Measurements from ENCODE around the gene TP53AIP1. TPM values are rescaled to one million over a fixed set of nuclear protein-coding genes. Genes with fewer than 3 reads are reported as not detected.
"Not testable (repeated sequence)": the region's sequence is repeated elsewhere in the genome, so short reads cannot be mapped to it uniquely, and the experiment has no call there.

The TP53AIP1 gene
- total RNA-seq, 1 donor = not detected

DNA sequence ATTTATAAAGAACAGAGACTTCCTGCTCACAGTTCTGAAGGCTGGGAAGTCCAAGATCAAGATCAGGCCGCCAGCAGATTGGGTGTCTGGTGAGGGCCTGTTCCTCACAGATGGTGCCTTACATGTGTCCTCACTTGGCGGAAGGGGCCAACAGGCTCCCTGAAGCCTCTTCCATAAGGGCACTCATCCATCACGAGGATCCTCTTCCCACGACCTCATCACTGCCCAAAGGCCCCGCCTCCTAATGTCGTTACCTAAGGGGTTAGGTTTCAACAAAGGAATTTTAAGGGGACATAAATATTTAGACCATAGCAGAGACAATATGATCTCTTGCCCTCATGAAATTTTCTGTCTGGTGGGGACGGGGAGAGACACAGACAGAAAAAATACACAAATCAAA lies 18.6 kb downstream of the TP53AIP1 start:
- Histone ChIP-seq H3K4me1 (ENCODE audit: insufficient read depth, low read length) (peaks cover 9% of the 10 kb centered on the region), H3K9me3 (ENCODE audit: low read depth, low read length) (no peaks in the 10 kb centered on the region), H3K27me3 (ENCODE audit: insufficient read depth, low read length) (no peaks in the 10 kb centered on the region), H3K4me3 (ENCODE audit: low read length) (no peak overlapping the region)

DNA sequence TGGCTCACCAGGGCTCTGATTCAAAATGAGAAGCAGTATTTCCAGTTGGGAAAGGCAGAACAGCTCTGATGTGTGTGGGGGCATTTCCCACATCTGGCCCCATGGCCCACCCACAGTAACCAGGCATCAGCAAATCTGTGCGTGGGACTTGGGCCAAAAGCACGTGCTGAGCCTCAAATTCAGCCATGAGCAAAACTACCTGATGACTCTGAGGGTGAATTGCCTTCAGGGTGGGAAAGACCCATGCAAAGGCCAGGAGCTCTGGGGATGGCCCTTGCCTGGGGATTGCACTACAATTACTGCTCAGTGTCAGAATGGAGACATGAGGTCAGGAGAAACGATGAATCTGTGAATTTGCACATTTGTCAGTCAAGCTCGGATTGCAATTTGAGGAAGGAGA lies 20.9 kb downstream of the TP53AIP1 start:
- no peaks in the 10 kb centered on the region for H3K4me1 ChIP-seq (ENCODE audit: insufficient read depth, low read length)
- no peaks in the 10 kb centered on the region for H3K9me3 ChIP-seq (ENCODE audit: low read depth, low read length)
- no peak overlapping the region for H3K4me3 ChIP-seq (ENCODE audit: low read length)
- no peaks in the 10 kb centered on the region for H3K27me3 ChIP-seq (ENCODE audit: insufficient read depth, low read length)

DNA sequence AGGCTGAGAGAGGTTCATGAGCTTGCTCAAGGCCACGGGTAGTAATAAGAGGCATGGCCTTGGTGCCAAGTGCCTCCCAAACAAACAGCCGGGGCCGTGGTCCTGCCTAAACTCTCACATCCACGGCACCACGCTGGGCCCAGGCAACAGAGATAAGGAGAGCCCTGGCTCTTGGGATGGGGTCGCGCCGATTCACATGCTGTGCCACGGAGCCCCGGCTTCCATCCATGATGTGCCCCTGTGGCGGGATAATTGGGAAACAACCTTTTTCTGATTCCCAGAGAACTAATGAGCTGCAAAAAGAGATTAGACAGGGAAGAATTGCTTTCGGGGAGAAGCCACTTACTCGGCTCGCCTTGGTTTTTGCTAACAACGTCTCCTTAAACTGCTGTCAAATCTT lies 22.0 kb downstream of the TP53AIP1 start:
- H3K4me1 ChIP-seq (ENCODE audit: insufficient read depth, low read length) = no peaks in the 10 kb centered on the region
- H3K9me3 ChIP-seq (ENCODE audit: low read depth, low read length) = no peaks in the 10 kb centered on the region
- H3K4me3 ChIP-seq (ENCODE audit: low read length) = no peak overlapping the region

DNA sequence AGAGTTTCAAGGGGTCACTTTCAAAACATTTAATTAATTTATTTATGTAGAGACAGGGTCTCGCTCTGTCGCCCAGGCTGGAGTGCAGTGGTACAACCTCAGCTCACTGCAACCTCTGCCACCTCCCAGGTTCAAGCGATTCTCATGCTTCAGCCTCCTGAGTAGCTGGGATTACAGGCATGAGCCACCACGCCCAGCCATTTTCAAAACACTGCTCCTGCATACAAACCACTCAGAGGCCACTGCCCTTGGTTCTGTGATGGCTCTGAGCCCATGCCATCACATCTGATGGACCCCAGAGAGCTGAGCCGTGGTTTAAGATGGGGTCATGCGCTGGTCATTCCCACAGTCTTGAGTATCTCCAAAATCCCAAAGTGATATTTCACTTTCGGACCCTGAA lies 23.0 kb downstream of the TP53AIP1 start:
- H3K27me3 ChIP-seq (ENCODE audit: insufficient read depth, low read length); H3K4me3 ChIP-seq (ENCODE audit: low read length); H3K9me3 ChIP-seq (ENCODE audit: low read depth, low read length); H3K4me1 ChIP-seq (ENCODE audit: insufficient read depth, low read length): not testable (repeated sequence)

More for the DNA sequence above, 22.0 kb downstream of the TP53AIP1 start:
- no peaks in the 10 kb centered on the region for H3K27me3 ChIP-seq (ENCODE audit: insufficient read depth, low read length)

DNA sequence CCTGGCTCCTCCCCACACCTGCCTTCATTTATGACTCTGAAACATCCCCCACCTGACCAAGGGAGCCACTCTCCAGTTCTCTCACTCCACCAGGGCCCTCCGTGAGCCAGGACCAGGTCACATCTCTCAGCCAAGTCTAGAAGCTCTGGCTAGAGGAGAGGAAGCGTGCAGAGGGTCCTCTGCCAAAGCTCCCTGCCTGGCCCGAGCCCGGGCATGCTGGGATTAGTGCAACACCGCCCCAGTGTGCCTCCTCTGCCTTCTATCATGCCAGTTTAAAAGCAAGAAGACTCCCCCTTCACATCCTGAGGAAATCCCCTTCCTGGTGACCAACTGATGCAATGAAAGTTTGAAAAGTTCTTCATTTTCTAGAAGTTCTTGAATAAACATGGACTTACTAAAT lies 23.5 kb downstream of the TP53AIP1 start:
- Histone ChIP-seq H3K4me3 (ENCODE audit: low read length) (no peak overlapping the region), H3K9me3 (ENCODE audit: low read depth, low read length) (no peaks in the 10 kb centered on the region), H3K4me1 (ENCODE audit: insufficient read depth, low read length) (no peaks in the 10 kb centered on the region), H3K27me3 (ENCODE audit: insufficient read depth, low read length) (no peaks in the 10 kb centered on the region)

DNA sequence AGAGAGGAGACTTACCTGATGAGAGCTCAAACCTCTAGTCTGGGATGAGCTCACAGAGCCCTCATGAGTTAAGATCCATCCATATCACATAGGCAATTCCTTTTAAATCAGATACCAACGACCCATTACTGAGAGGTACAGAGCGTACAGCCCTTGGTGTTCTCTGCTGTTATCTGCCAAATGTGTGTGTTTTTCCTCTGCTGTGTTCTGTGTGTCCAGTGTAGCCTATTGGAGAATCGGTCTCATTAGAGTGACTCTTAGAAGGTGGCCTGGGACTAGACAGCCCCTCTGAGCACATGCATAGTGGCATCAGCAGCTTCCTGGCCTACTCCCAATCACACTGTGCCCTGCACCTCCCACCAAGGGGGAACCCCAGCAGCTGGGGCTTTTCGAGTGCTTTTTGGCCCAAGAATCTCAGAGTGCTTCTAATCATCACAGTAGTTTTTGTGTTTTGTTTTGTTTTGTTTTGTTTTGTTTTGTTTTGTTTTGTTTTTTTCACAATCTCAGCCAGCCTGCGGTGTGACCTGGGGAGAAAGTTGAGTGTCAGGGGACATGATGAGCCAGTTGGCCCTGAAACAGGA lies 25.4 kb downstream of the TP53AIP1 start:
- no peak overlapping the region for H3K4me3 ChIP-seq (ENCODE audit: low read length)
- H3K27me3 ChIP-seq (ENCODE audit: insufficient read depth, low read length) = no peaks in the 10 kb centered on the region
- no peaks in the 10 kb centered on the region for H3K9me3 ChIP-seq (ENCODE audit: low read depth, low read length)

DNA sequence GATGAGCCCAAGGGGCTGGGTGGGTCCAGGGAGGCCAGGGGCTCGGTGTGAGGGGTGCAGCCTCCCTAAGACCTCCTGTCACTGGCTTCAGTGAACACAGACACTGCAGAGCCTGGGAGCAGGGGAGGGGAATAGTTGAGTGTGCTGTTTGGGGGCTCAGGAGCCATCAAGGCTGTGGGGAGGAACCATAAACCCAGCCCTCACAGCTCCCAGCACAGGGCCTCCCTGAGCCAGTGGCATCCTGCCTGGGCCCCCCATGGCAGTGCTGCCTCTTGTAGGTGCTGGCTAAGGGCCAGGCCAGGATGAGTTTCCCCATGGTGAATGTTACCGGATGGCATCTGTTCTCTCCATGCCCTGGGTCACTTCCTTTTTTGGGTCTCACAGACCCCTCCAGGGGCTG lies 26.0 kb downstream of the TP53AIP1 start:
- no peak overlapping the region for H3K4me3 ChIP-seq (ENCODE audit: low read length)
- H3K9me3 ChIP-seq (ENCODE audit: low read depth, low read length) = no peaks in the 10 kb centered on the region
- H3K4me1 ChIP-seq (ENCODE audit: insufficient read depth, low read length) = no peaks in the 10 kb centered on the region
- no peaks in the 10 kb centered on the region for H3K27me3 ChIP-seq (ENCODE audit: insufficient read depth, low read length)

More for the DNA sequence above, 25.4 kb downstream of the TP53AIP1 start:
- H3K4me1 ChIP-seq (ENCODE audit: insufficient read depth, low read length) = no peaks in the 10 kb centered on the region

DNA sequence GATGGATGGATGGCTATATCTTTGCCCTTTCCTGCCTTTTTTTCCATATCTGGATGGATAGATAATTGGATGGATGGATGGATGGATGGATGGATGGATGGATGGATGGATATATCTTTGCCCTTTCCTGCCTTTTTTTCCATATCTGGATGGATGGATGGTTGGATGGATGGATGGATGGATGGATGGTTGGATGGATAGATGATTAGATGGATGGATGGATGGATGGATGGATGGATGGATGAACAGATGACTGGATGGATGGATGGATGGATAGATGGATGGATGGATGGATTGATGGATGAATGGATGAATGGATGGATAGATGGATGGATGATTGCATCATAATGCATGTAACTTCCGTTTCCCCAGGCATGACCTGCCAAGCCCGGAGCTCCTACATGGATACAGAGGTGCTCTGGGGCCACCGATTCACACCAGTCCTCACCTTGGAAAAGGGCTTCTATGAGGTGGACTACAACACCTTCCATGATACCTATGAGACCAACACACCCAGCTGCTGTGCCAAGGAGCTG lies 26.6 kb downstream of the TP53AIP1 start:
- Histone ChIP-seq H3K4me3 (ENCODE audit: low read length) (no peak overlapping the region), H3K9me3 (ENCODE audit: low read depth, low read length) (no peaks in the 10 kb centered on the region), H3K4me1 (ENCODE audit: insufficient read depth, low read length) (no peaks in the 10 kb centered on the region), H3K27me3 (ENCODE audit: insufficient read depth, low read length) (no peaks in the 10 kb centered on the region)

DNA sequence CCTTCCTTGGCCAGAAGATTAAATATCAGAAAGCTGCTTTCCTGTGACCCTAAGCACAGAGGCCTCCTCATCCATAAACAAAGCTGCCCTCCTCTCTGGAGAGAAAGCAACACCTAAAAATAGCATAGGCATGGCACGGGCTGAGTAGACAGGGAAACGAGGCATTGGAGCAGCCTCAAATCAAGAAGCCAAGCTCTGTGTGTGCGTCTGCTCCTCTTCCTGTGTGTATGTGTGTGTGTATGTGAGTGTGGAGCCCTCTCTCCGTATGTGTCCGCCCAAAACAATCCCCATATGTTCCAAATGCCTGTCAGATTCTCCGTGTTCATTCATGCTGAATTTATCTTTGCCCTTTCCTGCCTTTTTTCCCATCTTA lies 27.5 kb downstream of the TP53AIP1 start:
- H3K4me3 ChIP-seq (ENCODE audit: low read length) = no peak overlapping the region
- no peaks in the 10 kb centered on the region for H3K9me3 ChIP-seq (ENCODE audit: low read depth, low read length)
- H3K4me1 ChIP-seq (ENCODE audit: insufficient read depth, low read length) = no peaks in the 10 kb centered on the region
- H3K27me3 ChIP-seq (ENCODE audit: insufficient read depth, low read length) = no peaks in the 10 kb centered on the region

DNA sequence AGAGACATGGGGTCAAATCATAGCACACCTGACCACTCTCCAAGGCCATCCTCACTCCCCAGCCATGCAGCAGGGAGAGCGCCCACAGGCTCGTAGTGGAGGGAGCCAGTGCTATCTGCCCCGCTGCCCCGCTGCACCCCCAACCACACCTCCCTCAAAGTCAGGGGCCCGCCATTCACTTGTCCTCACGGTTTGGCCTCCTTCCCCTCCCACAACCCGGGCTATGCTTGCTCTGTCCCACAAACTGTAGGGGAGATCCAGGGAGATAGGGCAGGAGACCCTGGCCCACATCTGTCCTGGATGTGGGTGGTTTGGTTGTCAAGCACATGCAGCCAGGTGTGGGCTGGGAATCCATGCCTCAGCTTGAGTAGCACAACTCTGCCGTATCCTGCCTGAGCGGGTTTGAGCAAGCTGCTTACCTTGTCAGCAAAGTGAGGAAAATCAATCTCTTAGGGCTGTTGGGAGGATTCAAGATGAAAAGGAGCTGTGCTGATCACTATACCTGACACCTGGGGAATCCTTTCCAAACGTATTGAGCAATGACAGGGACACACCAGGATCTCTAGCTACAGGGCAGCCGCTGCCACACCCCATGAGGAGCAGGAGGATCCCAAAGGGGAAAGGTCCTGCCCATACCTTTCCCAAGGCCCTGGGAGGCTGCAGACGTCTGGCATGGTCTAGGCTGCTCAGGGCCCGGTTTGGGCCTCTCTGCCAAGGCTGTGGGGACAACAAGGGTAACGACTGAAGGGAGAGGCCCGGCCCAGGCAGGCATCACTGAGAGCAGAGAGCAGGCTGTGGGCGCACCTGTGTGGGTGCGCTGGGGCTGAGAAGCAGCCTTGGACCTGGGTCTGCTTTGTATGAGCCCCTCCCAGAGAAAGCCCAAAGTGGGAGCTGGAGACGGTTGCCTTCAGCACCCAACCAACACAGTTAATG lies 28.2 kb downstream of the TP53AIP1 start:
- H3K4me1 ChIP-seq (ENCODE audit: insufficient read depth, low read length) = no peaks in the 10 kb centered on the region
- peaks cover 1% of the 10 kb centered on the region for H3K27me3 ChIP-seq (ENCODE audit: insufficient read depth, low read length)
- H3K9me3 ChIP-seq (ENCODE audit: low read depth, low read length) = no peaks in the 10 kb centered on the region
- H3K4me3 ChIP-seq (ENCODE audit: low read length) = no peak overlapping the region

DNA sequence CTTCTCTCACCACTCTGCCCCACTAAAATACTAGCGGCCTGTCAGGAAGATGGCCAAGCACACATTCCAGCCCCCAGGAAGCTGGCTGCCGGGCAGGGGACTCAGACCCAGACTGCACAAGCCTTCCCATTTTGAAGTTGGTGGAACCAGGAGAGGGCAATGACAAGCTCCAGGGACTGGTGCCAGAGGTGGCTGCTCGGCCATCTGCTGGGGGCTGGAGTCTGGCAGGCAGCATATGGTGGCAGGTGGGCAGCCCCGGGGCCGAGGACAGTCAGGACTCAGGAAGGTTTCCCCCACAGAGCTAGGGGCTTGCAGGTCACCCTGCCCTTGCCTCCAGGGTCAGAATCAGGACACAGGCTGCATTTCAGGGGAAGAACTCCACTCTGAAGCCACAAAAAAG lies 28.9 kb downstream of the TP53AIP1 start:
- Histone ChIP-seq H3K4me3 (ENCODE audit: low read length) (no peak overlapping the region), H3K27me3 (ENCODE audit: insufficient read depth, low read length) (peaks cover 7% of the 10 kb centered on the region), H3K9me3 (ENCODE audit: low read depth, low read length) (no peaks in the 10 kb centered on the region), H3K4me1 (ENCODE audit: insufficient read depth, low read length) (peaks cover 6% of the 10 kb centered on the region)

DNA sequence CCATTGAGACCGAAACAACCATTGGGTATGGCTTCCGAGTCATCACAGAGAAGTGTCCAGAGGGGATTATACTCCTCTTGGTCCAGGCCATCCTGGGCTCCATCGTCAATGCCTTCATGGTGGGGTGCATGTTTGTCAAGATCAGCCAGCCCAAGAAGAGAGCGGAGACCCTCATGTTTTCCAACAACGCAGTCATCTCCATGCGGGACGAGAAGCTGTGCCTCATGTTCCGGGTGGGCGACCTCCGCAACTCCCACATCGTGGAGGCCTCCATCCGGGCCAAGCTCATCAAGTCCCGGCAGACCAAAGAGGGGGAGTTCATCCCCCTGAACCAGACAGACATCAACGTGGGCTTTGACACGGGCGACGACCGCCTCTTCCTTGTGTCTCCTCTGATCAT lies 31.0 kb downstream of the TP53AIP1 start:
- H3K9me3 ChIP-seq (ENCODE audit: low read depth, low read length) = no peaks in the 10 kb centered on the region
- peaks cover 17% of the 10 kb centered on the region for H3K27me3 ChIP-seq (ENCODE audit: insufficient read depth, low read length)
- no peak overlapping the region for H3K4me3 ChIP-seq (ENCODE audit: low read length)
- peaks cover 27% of the 10 kb centered on the region for H3K4me1 ChIP-seq (ENCODE audit: insufficient read depth, low read length)

DNA sequence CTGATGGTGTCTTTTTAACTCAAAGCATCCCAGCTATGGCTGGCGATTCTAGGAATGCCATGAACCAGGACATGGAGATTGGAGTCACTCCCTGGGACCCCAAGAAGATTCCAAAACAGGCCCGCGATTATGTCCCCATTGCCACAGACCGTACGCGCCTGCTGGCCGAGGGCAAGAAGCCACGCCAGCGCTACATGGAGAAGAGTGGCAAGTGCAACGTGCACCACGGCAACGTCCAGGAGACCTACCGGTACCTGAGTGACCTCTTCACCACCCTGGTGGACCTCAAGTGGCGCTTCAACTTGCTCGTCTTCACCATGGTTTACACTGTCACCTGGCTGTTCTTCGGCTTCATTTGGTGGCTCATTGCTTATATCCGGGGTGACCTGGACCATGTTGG lies 31.4 kb downstream of the TP53AIP1 start:
- H3K27me3 ChIP-seq (ENCODE audit: insufficient read depth, low read length) = peaks cover 19% of the 10 kb centered on the region
- no peaks in the 10 kb centered on the region for H3K9me3 ChIP-seq (ENCODE audit: low read depth, low read length)
- peaks cover 32% of the 10 kb centered on the region for H3K4me1 ChIP-seq (ENCODE audit: insufficient read depth, low read length)
- H3K4me3 ChIP-seq (ENCODE audit: low read length) = no peak overlapping the region

DNA sequence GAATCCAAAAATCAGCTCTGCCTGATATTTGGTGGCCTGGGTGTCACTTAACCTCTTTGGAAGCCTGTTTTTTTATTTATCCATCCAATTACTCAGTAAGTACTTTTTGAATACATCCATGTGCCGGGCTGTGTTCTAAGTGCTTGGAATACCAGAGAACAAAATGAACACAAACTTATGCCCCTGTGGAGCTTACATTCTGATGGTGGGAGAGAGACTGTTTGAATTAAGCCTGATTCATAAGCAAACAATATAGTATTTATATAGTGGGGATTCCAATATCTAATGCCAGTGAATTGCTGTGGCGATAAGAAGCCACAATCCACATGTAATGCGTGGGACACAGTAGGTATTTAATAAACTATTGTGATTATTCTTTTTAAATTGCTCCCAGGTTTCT lies 32.1 kb downstream of the TP53AIP1 start:
- Histone ChIP-seq H3K27me3 (ENCODE audit: insufficient read depth, low read length) (peaks cover 19% of the 10 kb centered on the region), H3K4me1 (ENCODE audit: insufficient read depth, low read length) (peaks cover 35% of the 10 kb centered on the region), H3K4me3 (ENCODE audit: low read length) (no peak overlapping the region), H3K9me3 (ENCODE audit: low read depth, low read length) (no peaks in the 10 kb centered on the region)

DNA sequence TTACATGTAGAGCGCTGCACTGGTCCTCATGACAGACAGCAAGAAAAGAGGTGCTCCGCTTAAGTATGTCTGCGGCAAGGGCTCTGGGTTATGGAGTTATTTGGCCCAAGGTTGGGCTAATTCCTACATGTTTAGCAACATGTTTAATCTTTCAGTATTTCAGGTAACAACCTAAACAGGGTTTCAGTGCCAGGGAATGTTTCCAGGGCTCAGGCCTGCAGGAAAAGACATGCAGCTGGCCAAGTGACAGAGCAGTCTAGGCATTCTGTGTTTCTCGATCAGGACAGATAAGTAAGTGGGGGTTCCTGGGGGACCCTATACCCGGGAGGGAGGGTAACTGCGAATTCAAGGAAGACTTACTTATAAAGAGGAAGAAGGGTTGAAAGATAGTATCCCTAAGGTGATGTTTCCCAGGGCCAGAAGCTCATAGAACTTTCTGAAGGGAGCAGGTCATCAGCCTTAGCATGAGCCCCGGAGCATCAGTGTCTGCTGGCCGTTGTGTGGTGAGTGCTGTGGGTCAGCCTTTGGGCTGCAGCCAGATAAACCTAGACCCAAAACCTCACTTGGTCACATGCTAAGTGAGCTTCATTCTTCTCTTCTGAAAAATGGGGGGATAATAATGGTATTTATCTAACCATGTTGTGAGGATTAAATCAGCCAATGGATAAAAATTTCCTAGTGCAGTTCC lies 33.1 kb downstream of the TP53AIP1 start:
- H3K27me3 ChIP-seq (ENCODE audit: insufficient read depth, low read length) = peaks cover 19% of the 10 kb centered on the region
- no peaks in the 10 kb centered on the region for H3K9me3 ChIP-seq (ENCODE audit: low read depth, low read length)
- no peak overlapping the region for H3K4me3 ChIP-seq (ENCODE audit: low read length)

More for the DNA sequence above, 33.1 kb downstream of the TP53AIP1 start:
- peaks cover 40% of the 10 kb centered on the region for H3K4me1 ChIP-seq (ENCODE audit: insufficient read depth, low read length)

All from mononuclear cell (primary cell).